Chondrocyte (in vitro differentiated cells): ENCODE results near the gene ASPN. TPM values are rescaled to one million over a fixed set of nuclear protein-coding genes. Genes with fewer than 3 reads are reported as not detected.
"Not testable (repeated sequence)": the region's sequence is repeated elsewhere in the genome, so short reads cannot be mapped to it uniquely, and the experiment has no call there.

ENCODE experiments used
- DNase-seq: peaks from one replicate; pipeline ENCODE4 v3.0.0; 2021; ENCODE audit warnings: mixed read lengths, low spot score
- H3K27ac Mint-ChIP-seq: one replicate; pipeline ENCODE4 v1.8.0; 2021; ENCODE audit warnings: mild to moderate bottlenecking, moderate library complexity, mixed read lengths; ENCODE audit not compliant: unreplicated experiment
- H3K27me3 Mint-ChIP-seq: 2 replicates; pipeline ENCODE4 v1.8.0; 2021; ENCODE audit warnings: low read depth, mixed read lengths
- H3K36me3 Mint-ChIP-seq: 2 replicates; pipeline ENCODE4 v1.8.0; 2021; ENCODE audit warnings: low read depth, mixed read lengths
- H3K4me1 Mint-ChIP-seq: 2 replicates; pipeline ENCODE4 v1.8.0; 2021; ENCODE audit warnings: low read depth, mild to moderate bottlenecking, mixed read lengths
- H3K4me3 Mint-ChIP-seq: one replicate; pipeline ENCODE4 v1.8.0; 2021; ENCODE audit warnings: mild to moderate bottlenecking, moderate library complexity, mixed read lengths; ENCODE audit not compliant: unreplicated experiment
- H3K9me3 Mint-ChIP-seq: 2 replicates; pipeline ENCODE4 v1.8.0; 2021; ENCODE audit warnings: low read depth, mixed read lengths
- total RNA-seq: library from RNA; stranded (reverse); gene quantifications from 3 replicates; pipeline ENCODE4 v1.2.1, GENCODE V29; 2021
- TF ChIP-seq, protein P1 (sequence below): fragments of 200-600 bp; sonication (generic); IDR thresholded peaks from 2 replicates; pipeline ENCODE4 v1.5.0; 2021; ENCODE audit warnings: antibody characterized with exemption, mild to moderate bottlenecking, moderate library complexity

Gene ASPN
- total RNA-seq, 1 donor from 2014 or later: 385 TPM

DNA sequence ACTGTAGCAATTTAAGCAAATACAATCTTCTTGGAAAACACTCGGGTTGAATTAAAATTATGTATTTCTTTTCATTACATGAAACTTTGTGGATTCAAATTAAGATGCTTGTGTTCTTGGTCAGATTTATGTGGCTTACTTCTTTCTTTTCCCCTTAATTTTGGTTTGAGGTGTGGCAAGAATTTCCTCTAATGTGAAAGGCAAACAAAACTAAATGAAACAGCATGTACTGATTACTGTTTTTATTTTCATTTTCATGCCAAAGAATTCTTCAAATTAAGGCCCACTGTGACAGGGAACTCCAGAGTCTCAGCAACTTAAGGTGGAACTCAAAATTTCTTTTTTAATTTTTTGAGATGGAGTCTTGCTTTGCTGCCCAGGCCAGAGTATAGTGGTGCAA, 58.0 kb downstream of the ASPN start, which contains the start of gene OMD:
TSS of gene OMD (minus strand) at position 132 of the 400 bp plus-strand sequence. CDS start 6,913 bp downstream, outside the sequence.
- DNase-seq: no peak
- Mint-ChIP-seq H3K36me3 (peaks cover 7% of the 10 kb centered on the region), H3K9me3 (peaks cover 6% of the 10 kb centered on the region), H3K4me3 (peak within 1 kb of the TSS; percentile 64), H3K4me1 (peaks cover 61% of the 10 kb centered on the region), H3K27ac (peak within 1 kb of the TSS; percentile 77), H3K27me3 (no peaks in the 10 kb centered on the region)
- TF ChIP-seq, protein P1, sequence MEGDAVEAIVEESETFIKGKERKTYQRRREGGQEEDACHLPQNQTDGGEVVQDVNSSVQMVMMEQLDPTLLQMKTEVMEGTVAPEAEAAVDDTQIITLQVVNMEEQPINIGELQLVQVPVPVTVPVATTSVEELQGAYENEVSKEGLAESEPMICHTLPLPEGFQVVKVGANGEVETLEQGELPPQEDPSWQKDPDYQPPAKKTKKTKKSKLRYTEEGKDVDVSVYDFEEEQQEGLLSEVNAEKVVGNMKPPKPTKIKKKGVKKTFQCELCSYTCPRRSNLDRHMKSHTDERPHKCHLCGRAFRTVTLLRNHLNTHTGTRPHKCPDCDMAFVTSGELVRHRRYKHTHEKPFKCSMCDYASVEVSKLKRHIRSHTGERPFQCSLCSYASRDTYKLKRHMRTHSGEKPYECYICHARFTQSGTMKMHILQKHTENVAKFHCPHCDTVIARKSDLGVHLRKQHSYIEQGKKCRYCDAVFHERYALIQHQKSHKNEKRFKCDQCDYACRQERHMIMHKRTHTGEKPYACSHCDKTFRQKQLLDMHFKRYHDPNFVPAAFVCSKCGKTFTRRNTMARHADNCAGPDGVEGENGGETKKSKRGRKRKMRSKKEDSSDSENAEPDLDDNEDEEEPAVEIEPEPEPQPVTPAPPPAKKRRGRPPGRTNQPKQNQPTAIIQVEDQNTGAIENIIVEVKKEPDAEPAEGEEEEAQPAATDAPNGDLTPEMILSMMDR: no peak

DNA sequence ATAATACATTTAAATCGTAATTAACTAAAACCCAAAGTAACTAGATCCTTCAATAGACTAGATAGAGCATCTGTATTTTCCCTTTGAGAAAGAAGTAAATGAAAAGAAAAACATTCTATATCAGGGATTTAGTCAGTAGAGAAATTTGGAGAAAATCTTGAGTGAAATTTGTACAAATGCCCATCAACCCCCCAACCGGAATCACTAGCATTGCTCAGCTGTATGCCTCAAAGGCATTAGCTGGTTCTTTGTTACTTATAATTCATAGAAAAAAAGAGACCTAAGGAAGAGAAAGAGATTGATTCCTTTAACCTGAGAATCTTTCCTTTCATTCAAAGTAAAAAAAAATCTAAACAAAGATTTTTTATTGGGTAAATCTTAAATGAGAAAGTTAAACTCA, 58.7 kb downstream of the ASPN start:
- H3K9me3 Mint-ChIP-seq: peaks cover 6% of the 10 kb centered on the region
- H3K27ac Mint-ChIP-seq: peak overlapping the region; percentile 77
- H3K4me1 Mint-ChIP-seq: peaks cover 66% of the 10 kb centered on the region
- peak overlapping the region; percentile 64 for H3K4me3 Mint-ChIP-seq
- TF ChIP-seq, protein P1: no peak
- H3K36me3 Mint-ChIP-seq: peaks cover 7% of the 10 kb centered on the region
- no peak for DNase-seq
- no peaks in the 10 kb centered on the region for H3K27me3 Mint-ChIP-seq

DNA sequence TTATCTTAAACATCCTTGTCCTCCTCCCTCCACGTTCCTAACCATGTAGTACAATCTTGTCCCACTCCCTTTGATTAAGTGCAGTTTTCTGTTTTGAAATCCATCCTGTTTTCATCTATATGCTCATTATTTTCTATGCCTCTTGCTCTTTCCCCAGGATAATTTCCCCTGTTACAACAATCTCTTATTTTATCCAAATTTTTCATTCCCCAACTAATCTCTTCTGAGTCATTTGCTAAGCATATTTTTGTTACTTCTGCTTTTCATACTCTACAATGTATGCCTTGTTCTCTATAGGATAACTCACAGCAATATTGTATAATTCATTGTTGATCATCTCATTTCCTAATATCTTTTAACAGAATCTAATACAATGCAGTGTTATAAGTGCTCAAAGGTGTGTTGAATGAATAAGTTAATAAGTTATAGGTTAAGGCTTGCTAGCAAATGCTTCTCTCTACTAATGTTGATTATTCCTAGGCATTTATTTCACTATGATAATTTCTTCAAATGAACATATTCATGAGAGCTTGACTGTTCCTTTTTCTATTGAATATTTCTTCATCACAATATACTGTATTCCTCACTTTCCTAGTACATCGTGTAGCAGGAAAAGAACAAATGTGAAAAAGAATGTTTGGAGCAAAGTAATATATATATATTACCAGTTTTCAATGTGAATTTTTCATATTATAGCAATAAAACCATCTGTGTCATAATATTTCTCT, 59.5 kb downstream of the ASPN start:
- no peak for DNase-seq
- TF ChIP-seq, protein P1: no peak
- Mint-ChIP-seq H3K4me3 (peak overlapping the region; percentile 69), H3K27me3 (no peaks in the 10 kb centered on the region), H3K9me3 (peaks cover 6% of the 10 kb centered on the region), H3K27ac (peak overlapping the region; percentile 72), H3K36me3 (peaks cover 7% of the 10 kb centered on the region), H3K4me1 (peaks cover 70% of the 10 kb centered on the region)

DNA sequence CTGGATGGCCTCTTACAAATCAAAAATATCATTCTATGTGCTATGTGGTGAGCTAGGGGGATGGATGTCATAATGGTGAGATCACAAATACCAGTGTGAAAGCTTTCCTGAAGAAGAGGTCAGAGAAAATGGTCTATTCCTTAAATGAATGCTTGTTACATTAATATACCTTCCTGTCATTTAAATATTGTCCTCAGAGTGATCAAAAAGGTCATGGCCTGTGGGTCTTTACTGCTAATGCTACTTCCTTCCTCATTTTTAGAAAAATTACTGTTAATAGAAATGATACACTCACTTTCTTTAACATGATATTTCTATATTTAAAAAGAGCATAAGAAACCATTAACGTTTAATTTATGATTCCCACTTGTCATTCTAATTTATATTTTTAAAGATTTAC, 67.7 kb downstream of the ASPN start:
- no peak overlapping the region for H3K4me3 Mint-ChIP-seq
- no peaks in the 10 kb centered on the region for H3K27me3 Mint-ChIP-seq
- no peak overlapping the region for H3K27ac Mint-ChIP-seq
- TF ChIP-seq, protein P1: no peak
- peaks cover 31% of the 10 kb centered on the region for H3K4me1 Mint-ChIP-seq
- H3K9me3 Mint-ChIP-seq: no peaks in the 10 kb centered on the region
- H3K36me3 Mint-ChIP-seq: peaks cover 3% of the 10 kb centered on the region
- no peak for DNase-seq

DNA sequence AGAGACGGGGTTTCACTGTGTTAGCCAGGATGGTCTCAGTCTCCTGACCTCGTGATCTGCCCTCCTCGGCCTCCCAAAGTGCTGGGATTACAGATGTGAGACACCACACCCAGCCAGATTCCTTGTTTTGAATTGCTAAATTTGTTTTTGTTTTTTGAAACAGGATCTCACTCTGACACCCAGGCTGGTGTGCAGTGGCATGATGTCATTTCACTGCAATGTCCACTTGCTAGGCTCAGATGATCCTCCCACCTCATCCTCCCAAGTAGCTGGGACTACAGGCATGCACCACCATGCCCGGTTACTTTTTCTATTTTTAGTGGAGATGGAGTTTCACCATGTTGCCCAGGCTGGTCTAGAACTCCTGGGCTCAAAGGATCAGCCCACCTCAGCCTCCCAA, 71.1 kb downstream of the ASPN start:
- not testable (repeated sequence) for H3K27me3 Mint-ChIP-seq, H3K4me3 Mint-ChIP-seq, H3K9me3 Mint-ChIP-seq, DNase-seq, H3K36me3 Mint-ChIP-seq
- H3K4me1 Mint-ChIP-seq: peaks cover 47% of the 10 kb centered on the region
- peak overlapping the region; percentile 82 for H3K27ac Mint-ChIP-seq
